Transverse colon (tissue), 3 donors: ENCODE measurements around the gene TMEM128.

Experiments
- EP300 ChIP-seq: sonication (generic); formaldehyde crosslinking; IDR thresholded peaks from one replicate; pipeline ENCODE4 v1.6.1; 2017; ENCODE audit warnings: antibody characterized with exemption, low read depth
- POLR2A ChIP-seq: fragments of 450-650 bp; IDR thresholded peaks from one replicate; pipeline ENCODE4 v1.6.1; 2016; ENCODE audit warnings: antibody characterized with exemption, mild to moderate bottlenecking, moderate library complexity
- TF ChIP-seq, protein P1 (sequence below), 5 experiments: fragments of 200-600 bp in 3 of 5; fragments of 450-650 bp in 2 of 5; sonication (generic) in 3 of 5; IDR thresholded peaks; 1 replicate in 2 of 5; 2 replicates in 3 of 5; pipeline ENCODE4 v1.5.1; 2016 to 2017; ENCODE audit warnings: antibody characterized with exemption in 5 of 5, inconsistent platforms in 3 of 5, mild to moderate bottlenecking in 2 of 5, moderate library complexity in 1 of 5

DNA sequence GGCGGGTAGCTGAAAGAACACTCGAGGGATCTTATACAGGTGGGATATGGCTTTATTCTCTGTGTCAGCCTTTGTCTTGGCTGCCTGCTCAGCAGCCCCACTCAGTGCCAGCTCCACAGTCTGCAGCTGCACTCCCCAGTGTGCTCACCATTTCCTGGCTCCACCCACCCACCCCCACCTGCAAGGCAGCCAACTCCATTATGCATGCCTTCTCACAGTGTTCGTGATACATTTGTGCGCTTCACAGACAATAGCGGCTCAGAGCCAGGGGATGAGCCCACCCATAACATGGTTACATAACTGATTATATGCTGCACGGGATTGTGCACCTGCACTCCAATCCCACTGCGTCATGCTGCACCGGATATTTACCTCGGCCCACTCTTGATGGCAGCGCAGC is 8.8 kb upstream of the TMEM128 start:
- no peak for TF ChIP-seq POLR2A
- TF ChIP-seq, protein P1, sequence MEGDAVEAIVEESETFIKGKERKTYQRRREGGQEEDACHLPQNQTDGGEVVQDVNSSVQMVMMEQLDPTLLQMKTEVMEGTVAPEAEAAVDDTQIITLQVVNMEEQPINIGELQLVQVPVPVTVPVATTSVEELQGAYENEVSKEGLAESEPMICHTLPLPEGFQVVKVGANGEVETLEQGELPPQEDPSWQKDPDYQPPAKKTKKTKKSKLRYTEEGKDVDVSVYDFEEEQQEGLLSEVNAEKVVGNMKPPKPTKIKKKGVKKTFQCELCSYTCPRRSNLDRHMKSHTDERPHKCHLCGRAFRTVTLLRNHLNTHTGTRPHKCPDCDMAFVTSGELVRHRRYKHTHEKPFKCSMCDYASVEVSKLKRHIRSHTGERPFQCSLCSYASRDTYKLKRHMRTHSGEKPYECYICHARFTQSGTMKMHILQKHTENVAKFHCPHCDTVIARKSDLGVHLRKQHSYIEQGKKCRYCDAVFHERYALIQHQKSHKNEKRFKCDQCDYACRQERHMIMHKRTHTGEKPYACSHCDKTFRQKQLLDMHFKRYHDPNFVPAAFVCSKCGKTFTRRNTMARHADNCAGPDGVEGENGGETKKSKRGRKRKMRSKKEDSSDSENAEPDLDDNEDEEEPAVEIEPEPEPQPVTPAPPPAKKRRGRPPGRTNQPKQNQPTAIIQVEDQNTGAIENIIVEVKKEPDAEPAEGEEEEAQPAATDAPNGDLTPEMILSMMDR (IDR thresholded peaks at IDR 0.05): no peak
- no peak for TF ChIP-seq EP300
